Fibroblast of villous mesenchyme (primary cell): Measurements from ENCODE around the gene GLB1L2. TPM values are rescaled to one million over a fixed set of nuclear protein-coding genes. Genes with fewer than 3 reads are reported as not detected.

Source experiments
- DNase-seq: peaks from one replicate; pipeline ENCODE4 v3.0.0-alpha.2; 2010; ENCODE audit warnings: low read depth
- H3K4me3 ChIP-seq: 2 replicates; pipeline ENCODE4 v1.5.1; 2011; ENCODE audit warnings: low read depth, mild to moderate bottlenecking, low read length
- total RNA-seq: library from RNA; depleted of rRNA; stranded (reverse); fragments of >200 nt; gene quantifications from 2 replicates; pipeline ENCODE4 v1.2.3, GENCODE V29; 2012
- TF ChIP-seq, protein P1 (sequence below): IDR thresholded peaks from 2 replicates; pipeline ENCODE4 v1.5.1; 2012; ENCODE audit warnings: low read depth, mild to moderate bottlenecking, low read length; ENCODE audit not compliant: insufficient read depth

Gene GLB1L2
- total RNA-seq, 1 donor: not detected

DNA sequence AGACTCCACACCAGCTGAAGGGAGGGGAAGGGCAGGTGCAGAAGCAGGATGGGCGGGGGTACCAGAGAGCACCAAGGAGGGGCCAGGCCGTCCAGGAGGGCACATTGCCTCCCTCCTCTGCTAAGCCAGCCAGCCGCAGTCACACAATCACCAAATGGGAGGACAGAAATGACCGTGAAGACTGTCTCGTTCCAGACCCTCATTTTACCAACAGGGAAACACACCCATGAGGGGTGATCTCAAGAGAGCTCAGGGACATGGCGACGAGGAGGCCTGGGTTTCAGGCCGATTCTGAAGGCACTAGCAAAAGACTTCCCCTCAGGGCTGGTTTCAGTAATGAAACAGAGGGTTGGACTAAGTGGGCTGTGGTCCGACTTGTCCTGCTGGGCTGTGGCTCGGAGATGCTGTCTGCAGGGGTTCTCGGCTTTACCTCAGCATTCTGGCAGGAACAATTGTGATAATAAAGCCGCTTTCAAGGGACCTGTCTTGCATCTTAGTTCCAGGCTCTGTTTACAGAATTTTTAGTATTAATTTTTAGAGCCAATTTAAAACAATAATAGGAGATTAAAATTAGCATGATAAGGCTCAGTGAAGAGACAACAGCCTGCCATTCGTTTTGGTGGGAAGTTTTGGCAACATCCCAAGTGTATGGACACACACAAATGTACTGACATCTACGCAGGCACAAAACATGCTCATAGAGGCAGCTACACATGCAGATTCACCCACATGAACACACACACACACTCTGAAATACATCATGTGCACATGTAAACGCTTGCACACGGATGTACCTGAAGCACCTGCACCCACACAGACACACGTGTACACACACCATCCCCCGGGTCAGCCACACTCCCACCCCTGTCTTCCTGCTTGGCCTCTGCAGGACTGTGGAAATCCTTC is 82.3 kb downstream of the GLB1L2 start:
- TF ChIP-seq, protein P1, sequence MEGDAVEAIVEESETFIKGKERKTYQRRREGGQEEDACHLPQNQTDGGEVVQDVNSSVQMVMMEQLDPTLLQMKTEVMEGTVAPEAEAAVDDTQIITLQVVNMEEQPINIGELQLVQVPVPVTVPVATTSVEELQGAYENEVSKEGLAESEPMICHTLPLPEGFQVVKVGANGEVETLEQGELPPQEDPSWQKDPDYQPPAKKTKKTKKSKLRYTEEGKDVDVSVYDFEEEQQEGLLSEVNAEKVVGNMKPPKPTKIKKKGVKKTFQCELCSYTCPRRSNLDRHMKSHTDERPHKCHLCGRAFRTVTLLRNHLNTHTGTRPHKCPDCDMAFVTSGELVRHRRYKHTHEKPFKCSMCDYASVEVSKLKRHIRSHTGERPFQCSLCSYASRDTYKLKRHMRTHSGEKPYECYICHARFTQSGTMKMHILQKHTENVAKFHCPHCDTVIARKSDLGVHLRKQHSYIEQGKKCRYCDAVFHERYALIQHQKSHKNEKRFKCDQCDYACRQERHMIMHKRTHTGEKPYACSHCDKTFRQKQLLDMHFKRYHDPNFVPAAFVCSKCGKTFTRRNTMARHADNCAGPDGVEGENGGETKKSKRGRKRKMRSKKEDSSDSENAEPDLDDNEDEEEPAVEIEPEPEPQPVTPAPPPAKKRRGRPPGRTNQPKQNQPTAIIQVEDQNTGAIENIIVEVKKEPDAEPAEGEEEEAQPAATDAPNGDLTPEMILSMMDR: no peak
- H3K4me3 ChIP-seq: no peak overlapping the region
- no peak for DNase-seq

DNA sequence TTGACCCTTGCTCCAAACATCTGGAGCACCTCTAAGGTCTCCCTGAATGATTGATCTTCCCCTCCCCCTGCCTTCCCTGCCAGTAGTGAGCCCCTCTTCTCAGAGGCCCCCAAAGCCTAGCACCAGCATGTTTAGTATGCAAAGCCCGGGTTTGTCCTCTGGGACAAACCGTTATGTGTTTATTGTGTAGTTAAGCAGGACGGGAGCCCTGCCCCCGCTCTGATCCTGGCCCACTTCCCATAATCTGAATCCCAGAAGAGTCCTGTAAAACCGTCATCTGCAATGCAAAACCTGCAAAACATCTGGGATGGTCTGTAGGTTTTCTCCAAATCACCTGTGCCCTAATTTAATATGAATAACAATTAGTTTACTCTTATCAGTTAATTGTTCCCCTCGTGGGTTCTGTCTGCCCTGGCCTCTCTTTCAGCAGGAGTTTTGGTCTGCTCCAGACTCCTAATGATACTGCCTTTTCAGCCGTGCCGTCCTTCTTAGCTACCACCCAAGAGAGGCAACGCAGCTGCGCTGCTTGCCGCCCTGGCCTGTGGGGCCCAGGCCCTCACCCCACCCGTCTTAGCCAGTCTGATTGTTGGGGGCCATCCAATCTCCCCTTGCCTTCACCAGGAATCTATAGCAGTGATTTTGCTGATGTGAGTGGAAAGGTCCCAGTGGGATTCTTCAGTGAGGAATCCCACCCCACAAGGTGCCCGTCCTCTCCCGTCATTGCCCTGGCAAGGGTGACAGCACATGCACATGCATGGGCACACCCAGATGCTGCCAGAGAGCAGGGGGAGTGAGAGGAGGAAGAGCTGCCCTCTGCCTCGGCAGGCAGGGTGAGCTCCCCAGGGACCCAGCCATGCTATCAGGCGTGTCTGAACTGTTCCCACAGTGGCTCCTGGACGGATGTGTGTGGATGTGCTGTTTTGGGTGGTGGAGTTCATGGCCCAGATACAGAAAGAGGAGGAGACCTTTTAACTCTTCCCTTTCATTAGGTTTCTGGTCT is 83.3 kb downstream of the GLB1L2 start:
- TF ChIP-seq, protein P1: no peak
- no peak for DNase-seq
- H3K4me3 ChIP-seq: no peak overlapping the region

DNA sequence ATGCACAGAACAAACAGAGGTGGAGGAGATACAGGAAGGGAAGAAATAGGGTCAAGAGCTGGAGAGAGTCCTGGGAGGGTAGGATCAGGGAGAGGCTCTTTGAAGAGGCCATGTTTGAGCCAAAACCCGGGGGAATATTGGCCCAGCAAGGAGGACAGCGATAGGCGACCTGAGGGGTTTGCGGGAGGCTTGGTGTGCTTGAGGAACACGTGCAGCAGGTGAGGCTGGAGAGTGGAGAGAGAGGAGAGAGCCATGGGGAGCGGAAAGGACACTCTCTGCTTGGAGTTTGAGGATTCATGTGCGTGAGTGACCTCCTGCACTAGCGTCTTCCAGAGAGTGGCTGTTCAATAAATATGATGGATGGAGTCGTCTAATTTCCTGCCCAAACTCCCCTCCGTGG is 84.9 kb downstream of the GLB1L2 start:
- TF ChIP-seq, protein P1: no peak
- no peak overlapping the region for H3K4me3 ChIP-seq
- DNase-seq: no peak

DNA sequence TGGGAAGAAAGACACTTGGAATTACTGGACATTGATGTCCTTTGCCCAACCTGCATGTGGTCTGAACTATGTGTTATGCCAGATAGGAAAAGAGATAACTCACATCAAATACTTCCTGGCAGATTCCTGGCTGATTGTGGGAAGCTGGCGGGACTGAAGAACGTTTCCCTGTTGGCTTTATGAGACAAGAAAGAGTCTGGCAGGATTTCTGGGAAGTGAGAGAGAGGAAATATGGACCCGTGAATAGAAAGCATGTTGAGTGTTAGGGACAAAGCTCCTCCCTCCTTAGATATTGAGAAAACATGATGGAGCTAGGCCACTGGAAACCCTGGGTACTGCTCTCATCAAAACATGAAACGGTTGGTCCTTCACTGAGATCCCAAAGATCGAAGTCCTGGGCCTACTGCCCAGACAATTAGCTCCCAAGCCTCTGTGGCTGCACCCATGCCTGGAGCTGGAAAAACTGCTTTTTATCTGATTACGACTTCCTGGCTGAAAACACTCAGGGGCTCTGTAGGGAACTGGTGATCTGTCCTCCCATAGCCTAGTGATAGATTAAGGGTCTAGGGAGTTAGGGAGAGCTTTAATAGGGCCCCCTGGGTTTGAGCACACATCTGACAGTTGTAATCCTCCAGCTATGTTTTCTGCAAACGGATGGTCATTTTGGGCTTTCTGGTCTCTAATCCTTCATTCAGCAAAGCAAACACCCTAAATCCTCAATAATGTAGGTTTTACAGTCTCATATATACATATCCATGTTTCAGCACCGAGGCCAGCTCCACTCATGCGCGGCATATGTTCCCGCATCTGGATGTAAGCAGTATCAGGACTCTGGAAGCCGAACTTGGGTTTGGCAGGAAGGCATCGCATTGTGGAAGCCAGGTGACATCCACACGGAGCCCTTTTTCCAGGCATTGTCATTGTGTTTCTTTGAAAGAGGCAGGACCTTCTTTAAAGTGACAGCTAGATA is 86.4 kb downstream of the GLB1L2 start:
- no peak overlapping the region for H3K4me3 ChIP-seq
- DNase-seq: peak; percentile 22
- TF ChIP-seq, protein P1: no peak

DNA sequence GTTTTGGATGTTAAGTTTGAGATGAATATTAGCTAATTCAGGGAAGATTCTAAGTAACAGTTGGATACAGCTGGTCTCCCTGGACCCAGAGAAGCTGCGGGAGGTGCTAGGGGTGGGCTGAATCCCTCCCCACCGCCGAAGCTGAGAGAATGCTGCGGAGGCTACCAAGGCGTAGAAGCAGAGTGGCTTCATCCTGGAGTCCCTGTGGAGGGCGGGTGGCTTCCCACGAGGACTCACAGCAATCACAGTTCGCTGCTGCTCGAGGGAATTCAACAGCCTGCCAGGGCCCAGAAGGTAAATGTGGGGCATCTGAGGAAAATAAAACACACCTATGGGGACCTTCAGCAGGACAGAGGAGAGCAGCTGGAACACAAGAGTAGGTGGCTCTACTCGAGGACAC is 91.3 kb downstream of the GLB1L2 start:
- H3K4me3 ChIP-seq: no peak overlapping the region
- TF ChIP-seq, protein P1: no peak
- DNase-seq: no peak

DNA sequence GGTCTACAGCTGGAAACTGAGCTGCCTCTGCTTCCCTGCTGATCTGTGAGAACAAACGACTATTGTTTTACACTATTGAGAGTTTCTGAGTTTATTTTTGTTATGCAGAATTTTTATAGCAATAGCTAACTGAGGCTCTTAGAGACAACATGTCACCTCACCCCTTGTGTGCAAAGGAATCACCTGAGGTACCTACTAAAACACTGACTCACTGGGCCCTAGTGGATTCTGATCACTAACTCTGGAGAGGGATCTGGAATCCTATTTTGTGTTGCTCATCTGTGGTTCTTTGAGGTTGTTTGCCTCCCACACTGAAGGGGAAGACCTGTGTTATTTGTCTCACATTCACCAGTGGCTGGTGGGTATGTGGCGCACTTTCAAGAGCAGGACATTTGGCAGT is 93.6 kb downstream of the GLB1L2 start:
- TF ChIP-seq, protein P1: no peak
- DNase-seq: no peak
- no peak overlapping the region for H3K4me3 ChIP-seq
